Stimulated activated CD8-positive, alpha-beta memory T cell treated with anti-CD3 and anti-CD28 coated beads, Interleukin-4, amount 100 ng/mL, for 48 hours (primary cell): ENCODE measurements around the gene NAGA.

ENCODE experiments used
- DNase-seq: peaks from one replicate; pipeline ENCODE4 v3.0.0-alpha.2; 2020

Gene NAGA

DNA sequence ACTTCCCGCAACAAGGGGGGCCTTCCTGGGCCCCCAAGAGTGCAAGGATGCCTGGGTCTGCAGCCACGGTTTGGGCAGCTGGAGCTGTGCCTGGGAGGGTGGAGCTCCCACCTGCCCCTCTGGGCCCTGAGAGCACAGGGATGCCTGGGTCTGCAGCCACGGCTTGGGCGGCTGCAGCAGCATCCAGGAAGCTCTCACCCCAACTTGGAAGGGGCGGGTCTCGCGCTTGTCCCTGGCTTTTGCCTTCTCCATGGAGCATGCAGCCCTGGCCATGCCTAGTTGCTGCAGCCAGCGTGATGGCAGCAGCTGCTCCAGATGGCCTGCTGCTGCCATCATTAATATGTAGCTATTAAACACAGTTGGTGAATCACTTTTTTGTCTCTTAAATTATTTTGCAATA, 35.4 kb downstream of the NAGA start:
- DNase-seq: no peak

GRCh38 chr22:42033263-42034181, 37.1 kb downstream of the NAGA start:
- no peak for DNase-seq

DNA sequence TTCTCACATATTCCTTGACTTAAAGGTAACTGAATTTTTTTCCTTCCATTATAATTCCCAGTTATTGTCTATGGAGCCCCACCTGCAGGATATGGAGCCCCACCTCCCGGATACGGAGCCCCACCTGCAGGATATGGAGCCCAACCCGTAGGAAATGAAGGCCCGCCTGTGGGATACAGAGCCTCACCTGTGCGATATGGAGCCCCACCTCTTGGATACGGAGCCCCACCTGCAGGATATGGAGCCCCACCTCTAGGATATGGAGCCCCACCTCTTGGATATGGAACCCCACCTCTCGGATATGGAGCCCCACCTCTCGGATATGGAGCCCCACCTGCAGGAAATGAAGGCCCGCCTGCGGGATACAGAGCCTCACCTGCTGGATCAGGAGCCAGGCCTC, 43.9 kb downstream of the NAGA start:
- DNase-seq: no peak

- DNase-seq: no peak
Measured at GRCh38 chr22:42025421-42025820, 45.2 kb downstream of the NAGA start.

DNA sequence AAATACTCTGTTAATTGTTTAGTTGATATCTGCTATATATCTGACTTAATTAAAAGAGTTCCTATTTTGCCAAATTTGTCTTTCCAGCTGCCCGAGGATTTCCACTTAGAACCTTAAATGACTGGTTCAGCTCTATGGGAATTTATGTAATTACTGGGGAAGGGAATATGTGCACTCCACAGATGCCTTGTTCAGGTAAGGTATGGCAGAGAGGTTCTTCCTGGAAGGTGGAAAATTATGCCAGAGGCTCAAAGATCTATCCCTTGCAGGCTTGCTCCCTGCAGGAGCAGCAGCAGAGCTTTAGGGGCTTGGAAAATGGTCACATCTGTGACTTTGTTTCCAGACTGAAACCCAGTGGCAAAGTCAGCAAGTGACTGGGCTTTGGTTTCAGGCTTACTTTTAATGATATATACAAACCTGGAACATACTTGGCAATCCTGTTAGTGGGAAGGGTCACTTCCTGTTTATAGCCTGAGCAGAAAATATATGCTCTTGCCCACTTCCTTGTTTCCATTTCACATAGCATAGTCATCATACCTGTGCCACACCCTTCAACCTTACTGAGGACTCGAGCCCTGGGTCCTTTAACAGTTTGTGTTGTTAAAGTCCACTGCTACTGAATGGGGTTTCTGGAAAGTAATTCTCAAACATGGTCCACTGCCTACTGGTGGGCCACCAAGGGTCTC, 48.3 kb downstream of the NAGA start:
- DNase-seq: no peak

GRCh38 chr22:42021571-42021970, 49.0 kb downstream of the NAGA start:
- no peak for DNase-seq

GRCh38 chr22:42018224-42018623, 52.4 kb downstream of the NAGA start:
- DNase-seq: no peak

GRCh38 chr22:42016111-42016510, 54.5 kb downstream of the NAGA start:
- DNase-seq: no peak

DNA sequence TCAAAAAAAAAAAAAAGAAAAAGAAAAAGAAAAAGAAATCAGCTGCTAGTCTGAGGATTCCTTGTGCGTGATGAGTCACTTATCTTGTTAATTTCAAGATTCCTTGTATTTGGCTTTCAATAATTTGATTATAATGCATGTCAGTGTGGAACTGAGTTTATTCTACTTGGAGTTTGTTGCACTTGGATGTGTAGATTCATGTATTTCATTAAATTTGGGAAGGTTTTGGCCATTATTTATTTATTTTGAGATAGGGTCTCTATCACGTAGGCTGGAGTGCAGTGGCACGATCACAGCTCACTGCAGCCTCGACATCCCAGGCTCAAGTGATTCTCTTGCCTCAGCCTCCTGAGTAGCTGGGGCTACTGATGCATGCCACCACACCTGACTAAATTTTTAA, 57.2 kb downstream of the NAGA start:
- DNase-seq: no peak

DNA sequence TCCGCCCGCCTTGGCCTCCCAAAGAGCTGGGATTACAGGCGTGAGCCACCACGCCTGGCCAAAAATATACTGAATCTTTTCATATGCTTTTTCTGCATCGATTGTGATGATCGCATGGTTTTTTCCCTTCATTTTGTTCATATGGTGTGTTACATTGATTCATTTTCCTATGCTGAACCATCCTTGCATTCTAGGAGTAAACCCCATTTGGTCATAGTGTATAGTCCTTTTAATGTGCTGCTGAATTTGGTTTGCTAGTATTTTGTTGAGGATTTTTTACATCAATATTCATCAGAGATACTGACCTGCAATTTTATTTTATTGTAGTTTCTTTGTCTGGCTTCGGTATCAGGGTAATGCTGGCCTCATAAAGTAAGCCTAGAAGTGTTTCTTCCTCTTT, 59.8 kb downstream of the NAGA start:
- DNase-seq: no peak
